Rectal smooth muscle tissue (tissue), 1 donor: ENCODE results near the gene COX17.

ENCODE experiments used
- H3K27ac ChIP-seq: one replicate; pipeline ENCODE4 v1.7.0; 2013; ENCODE audit warnings: low read depth, low read length, inconsistent platforms
- H3K27me3 ChIP-seq: one replicate; pipeline ENCODE4 v1.7.0; 2013; ENCODE audit warnings: low read length; ENCODE audit not compliant: control insufficient read depth, insufficient read depth
- H3K36me3 ChIP-seq: one replicate; pipeline ENCODE4 v1.7.0; 2013; ENCODE audit warnings: low read length; ENCODE audit not compliant: control insufficient read depth, insufficient read depth
- H3K4me1 ChIP-seq: one replicate; pipeline ENCODE4 v1.7.0; 2013; ENCODE audit warnings: low read length; ENCODE audit not compliant: control insufficient read depth, insufficient read depth
- H3K4me3 ChIP-seq: one replicate; pipeline ENCODE4 v1.7.0; 2013; ENCODE audit warnings: low read length
- H3K9ac ChIP-seq: one replicate; pipeline ENCODE4 v1.7.0; 2013; ENCODE audit warnings: low read length

Gene COX17

DNA sequence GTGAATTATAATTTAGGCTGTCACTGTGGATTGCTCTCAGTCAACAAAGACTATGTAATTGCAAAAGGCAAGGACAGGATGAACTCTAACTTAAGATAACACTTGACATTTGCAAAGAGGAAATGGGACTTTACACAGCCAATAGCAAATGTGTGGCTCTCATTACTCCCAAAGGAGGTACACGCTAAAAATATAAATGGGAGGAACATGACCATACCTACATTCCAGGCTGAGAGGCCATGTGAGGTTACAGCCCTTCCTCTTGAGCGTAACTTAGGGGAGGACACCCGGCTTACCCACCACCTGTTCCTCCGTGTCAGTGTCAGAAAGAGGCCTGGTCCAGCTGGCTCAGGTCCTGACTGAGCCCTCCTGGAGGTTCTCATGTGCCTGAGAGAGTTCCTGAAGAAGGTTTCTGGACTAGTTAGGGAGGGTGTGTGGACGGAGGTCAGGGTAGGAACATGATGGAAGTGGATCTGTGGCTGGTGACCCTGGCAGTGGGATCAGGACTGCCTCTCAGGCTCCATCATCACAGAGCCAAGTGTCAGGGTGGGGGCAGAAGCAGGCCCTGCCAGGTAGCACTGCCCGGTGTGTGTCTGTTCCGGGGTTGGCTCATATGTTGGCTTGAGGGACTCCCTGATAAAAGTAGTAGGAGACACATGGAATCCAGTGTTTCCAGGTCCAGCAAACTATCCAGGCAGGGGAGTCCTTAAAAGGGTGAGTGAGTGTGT, 24.7 kb downstream of the COX17 start:
- no peaks in the 10 kb centered on the region for H3K27me3 ChIP-seq
- no peak overlapping the region for H3K4me3 ChIP-seq
- H3K9ac ChIP-seq, result no peak overlapping the region
- H3K4me1 ChIP-seq, result peaks cover 11% of the 10 kb centered on the region
- no peak overlapping the region for H3K27ac ChIP-seq
- no peaks in the 10 kb centered on the region for H3K36me3 ChIP-seq

DNA sequence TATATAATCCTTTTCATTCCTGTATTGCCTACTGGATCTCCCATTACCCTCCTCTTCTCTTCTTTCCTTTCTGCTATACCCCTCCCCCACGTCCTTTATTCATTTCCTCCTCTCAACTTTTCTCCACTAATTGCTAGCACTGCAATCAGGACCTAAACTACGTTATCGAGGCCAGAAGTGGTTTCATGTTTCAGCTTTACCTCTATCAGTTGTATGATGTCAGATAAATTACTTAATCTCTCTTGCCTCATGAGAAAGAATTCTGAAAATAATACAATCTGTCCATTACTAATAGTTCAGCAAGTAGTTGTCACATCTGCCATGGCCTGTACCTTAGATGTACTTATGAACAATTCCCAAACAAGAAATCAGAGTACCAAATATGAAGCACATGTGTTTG, 27.4 kb downstream of the COX17 start:
- no peaks in the 10 kb centered on the region for H3K27me3 ChIP-seq
- no peak overlapping the region for H3K4me3 ChIP-seq
- H3K9ac ChIP-seq, result no peak overlapping the region
- H3K4me1 ChIP-seq, result peaks cover 4% of the 10 kb centered on the region
- H3K27ac ChIP-seq, result no peak overlapping the region
- no peaks in the 10 kb centered on the region for H3K36me3 ChIP-seq

DNA sequence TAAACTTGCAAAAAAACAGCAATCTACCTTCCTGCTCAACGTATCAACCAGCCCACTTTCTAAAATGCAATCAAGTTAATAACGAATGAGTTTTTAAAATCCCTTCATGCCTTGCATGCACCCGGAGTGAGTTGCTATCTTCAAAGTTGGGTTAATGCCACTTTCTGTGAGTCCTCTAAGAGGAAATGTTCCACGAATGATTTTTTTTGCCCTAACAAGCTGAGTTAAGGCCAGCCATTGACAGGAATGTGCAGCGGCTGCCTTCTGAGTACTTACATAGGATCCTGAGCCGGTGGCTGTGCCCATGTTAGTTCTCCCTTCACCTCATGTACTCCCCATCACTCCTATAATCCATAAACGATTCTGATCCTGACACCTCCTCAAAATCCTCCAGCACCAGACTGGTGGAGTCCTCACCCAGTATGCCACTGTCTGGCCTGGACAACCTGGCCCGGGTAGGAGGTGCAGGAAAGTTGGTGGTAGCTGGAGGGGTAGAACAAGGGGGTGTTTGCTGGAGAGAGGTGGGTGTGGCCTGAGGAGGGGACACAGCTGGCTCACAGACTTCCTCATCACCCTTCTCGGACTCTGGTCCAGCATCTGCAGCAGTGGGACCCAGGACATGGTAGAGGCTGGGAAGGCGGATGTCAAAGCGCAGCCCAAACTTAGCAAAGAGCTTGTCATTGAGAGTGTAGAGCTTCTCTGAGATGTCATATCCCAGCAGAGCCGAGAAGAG, 29.2 kb downstream of the COX17 start:
- Histone ChIP-seq H3K36me3 (peaks cover 2% of the 10 kb centered on the region), H3K27me3 (no peaks in the 10 kb centered on the region), H3K27ac (peak overlapping the region; percentile 56), H3K4me3 (no peak overlapping the region), H3K4me1 (peaks cover 7% of the 10 kb centered on the region), H3K9ac (no peak overlapping the region)

DNA sequence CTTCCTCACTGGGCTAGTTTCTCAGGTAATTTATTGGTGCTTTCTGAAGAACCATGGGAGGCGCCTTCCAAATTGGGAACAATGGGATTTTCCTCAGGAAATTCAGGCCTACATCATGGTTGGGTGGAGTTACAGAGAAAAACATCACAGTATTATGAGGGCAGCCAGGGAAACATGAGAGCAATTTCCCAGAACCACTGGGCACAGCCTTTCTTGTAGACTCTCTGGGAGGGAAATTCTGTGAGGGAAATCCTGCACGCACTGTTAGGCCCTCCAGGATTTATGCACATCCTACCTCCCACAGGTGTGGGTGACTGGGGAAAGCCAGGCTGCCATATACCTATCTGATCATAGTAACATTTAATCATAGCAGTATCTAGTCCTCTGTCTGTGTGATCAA, 30.0 kb downstream of the COX17 start:
- Histone ChIP-seq H3K4me3 (no peak overlapping the region), H3K27ac (peak overlapping the region; percentile 56), H3K27me3 (no peaks in the 10 kb centered on the region), H3K4me1 (peaks cover 4% of the 10 kb centered on the region), H3K36me3 (peaks cover 4% of the 10 kb centered on the region), H3K9ac (no peak overlapping the region)

DNA sequence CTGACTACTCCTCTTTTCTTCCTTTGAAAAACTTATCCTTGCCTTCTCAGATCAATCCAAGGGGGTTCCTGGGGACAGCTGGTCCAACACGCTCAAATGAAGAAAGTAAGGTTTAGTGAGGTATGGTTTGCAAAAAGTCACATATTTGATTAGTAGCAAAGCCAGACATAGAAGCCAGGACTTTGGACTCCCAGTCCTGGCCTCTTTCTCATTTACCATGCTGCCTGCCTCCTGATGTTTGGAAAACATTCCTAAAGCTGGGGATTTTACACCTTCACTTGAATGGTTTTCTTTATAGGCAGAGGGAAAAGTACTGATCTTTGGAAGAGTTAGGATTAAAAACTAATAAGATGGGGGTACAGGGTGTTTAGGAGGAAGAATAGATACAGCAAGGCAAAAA, 31.4 kb downstream of the COX17 start:
- Histone ChIP-seq H3K4me3 (no peak overlapping the region), H3K9ac (no peak overlapping the region), H3K27ac (no peak overlapping the region), H3K36me3 (peaks cover 6% of the 10 kb centered on the region), H3K4me1 (peaks cover 4% of the 10 kb centered on the region), H3K27me3 (no peaks in the 10 kb centered on the region)

DNA sequence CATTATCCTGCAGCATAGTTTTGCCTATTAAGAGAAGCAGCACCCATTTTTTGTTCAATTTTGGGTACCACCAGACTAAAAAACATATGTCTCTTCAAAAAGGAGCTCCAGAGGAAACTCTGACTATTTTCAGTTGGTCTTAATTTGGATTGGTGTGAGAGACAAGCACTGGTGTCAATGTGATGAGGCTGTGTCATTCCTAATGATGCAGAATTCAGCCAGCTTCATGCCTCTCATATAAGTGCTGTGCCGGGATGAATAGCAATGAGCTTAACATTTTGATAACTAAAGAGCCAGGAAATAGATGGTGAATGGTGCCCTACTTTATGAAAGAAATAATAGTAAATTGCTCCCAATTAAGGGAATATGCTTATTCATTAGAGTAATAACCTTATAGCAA, 32.7 kb downstream of the COX17 start:
- peaks cover 4% of the 10 kb centered on the region for H3K4me1 ChIP-seq
- H3K4me3 ChIP-seq, result no peak overlapping the region
- peaks cover 6% of the 10 kb centered on the region for H3K36me3 ChIP-seq
- no peak overlapping the region for H3K9ac ChIP-seq
- no peaks in the 10 kb centered on the region for H3K27me3 ChIP-seq
- H3K27ac ChIP-seq, result no peak overlapping the region

DNA sequence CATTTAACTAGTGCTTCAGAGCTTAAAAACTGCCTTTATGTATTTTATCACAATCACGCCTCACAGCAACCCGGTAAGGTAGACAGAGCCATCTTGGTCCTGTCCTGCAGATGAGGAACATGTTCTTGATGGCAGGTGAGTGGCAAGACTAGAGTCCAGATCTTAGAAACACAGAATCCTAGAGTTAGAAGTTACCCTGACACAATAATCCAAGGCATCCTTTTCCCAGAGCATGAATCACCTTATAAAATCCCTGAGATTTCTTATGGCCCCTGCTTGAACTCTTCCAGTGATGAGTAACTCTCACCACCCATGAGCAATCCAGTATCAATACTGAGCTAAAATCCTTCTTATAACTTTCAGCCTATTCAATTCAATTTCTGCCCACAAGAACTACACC, 33.7 kb downstream of the COX17 start:
- Histone ChIP-seq H3K36me3 (peaks cover 6% of the 10 kb centered on the region), H3K4me1 (peaks cover 4% of the 10 kb centered on the region), H3K27me3 (no peaks in the 10 kb centered on the region), H3K9ac (no peak overlapping the region), H3K4me3 (no peak overlapping the region), H3K27ac (no peak overlapping the region)

DNA sequence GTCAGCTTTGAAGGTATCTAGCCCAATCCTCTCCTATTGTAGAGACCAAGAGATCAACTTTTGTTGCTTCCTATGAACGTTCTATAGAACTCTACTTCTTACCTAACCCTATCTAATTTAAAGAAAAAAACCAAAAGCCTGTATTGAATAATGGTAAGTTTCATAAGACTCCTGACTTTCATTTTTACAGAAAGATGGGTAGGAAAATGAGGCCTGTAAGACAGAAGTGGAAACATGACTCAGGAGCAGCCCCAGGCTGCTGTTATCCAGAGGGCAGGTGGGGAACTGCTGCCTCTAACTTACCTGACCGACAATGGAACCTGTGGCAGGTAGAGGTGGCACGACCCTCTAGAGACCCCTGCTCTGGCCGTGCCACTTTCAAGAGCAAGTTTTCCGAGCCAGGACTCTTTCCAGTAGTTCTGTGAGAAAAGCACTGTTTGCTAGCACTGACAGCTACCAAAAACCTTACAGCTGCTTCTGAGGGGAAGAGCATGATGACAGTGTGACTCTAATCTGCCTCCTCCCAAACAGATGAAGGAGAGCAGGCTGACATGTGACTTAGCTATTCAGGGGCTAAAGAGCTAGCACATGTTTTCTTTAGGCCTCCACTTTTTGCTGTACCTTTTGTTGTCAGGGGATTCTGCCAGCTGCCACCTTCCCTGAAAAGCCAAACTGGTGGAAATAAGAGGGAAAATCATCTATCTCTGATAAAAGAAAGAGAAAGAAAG, 34.3 kb downstream of the COX17 start:
- H3K4me1 ChIP-seq, result peaks cover 4% of the 10 kb centered on the region
- no peak overlapping the region for H3K9ac ChIP-seq
- no peaks in the 10 kb centered on the region for H3K27me3 ChIP-seq
- H3K27ac ChIP-seq, result no peak overlapping the region
- no peak overlapping the region for H3K4me3 ChIP-seq
- H3K36me3 ChIP-seq, result peaks cover 6% of the 10 kb centered on the region

DNA sequence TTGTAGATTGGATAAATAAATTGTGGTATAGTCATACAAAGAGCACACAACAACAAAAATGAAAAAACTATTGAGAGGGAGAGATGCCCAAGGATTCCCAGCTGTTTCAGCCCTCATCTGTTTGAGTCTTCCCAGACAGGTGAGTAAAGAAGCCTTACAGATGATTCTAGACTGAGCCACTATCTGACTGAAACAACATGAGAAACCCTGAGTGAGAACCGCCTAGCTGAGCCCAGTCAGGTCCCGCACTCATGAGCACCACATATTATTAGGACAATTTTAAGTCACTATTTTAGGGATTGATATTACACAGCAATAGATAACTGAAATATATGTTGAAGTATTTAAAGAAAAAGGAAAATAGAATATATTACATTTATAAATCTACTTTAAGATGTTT, 35.8 kb downstream of the COX17 start:
- peaks cover 6% of the 10 kb centered on the region for H3K36me3 ChIP-seq
- H3K27ac ChIP-seq, result no peak overlapping the region
- no peak overlapping the region for H3K9ac ChIP-seq
- H3K27me3 ChIP-seq, result no peaks in the 10 kb centered on the region
- peaks cover 4% of the 10 kb centered on the region for H3K4me1 ChIP-seq
- no peak overlapping the region for H3K4me3 ChIP-seq

DNA sequence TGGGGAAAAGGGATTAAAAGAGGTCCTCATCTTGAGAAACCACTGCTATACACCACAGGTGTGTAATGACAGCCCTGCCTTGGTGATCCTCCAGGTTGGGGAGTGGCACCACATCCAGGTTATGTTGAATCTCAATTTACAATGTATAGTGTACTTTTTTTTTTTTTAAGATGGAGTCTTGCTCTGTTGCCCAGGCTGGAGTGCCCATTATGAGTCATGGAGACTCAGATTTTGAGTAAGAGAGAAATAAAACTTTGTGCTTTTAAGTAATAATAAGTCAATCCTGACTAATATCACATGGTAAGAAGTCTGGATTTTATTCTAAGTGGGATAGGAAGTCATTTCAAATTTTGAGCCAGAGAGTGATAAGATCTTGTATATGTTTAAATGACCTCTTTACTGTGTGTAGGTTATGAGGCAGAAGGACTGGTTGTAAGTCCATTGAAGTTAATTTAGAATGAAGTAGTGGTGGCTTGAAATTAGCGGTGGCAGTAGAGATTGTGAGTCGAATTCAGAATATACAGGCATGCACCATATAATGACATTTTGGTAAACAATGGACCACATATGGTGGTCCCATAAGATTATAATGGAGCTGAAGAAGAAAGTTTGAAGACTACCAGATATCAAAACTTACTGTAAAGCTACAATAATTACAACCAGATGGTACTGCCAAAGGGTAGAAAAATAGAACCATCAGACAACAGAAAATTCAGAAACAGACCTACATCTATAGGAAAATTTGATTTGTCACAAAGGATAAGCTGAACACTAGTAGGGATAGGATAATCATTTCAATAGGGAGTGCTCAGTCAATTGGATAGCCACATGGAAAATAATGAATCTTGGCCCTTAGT, 37.5 kb downstream of the COX17 start:
- H3K4me1 ChIP-seq, result peaks cover 4% of the 10 kb centered on the region
- H3K27me3 ChIP-seq, result no peaks in the 10 kb centered on the region
- H3K27ac ChIP-seq, result no peak overlapping the region
- H3K9ac ChIP-seq, result no peak overlapping the region
- H3K4me3 ChIP-seq, result no peak overlapping the region
- peaks cover 6% of the 10 kb centered on the region for H3K36me3 ChIP-seq

DNA sequence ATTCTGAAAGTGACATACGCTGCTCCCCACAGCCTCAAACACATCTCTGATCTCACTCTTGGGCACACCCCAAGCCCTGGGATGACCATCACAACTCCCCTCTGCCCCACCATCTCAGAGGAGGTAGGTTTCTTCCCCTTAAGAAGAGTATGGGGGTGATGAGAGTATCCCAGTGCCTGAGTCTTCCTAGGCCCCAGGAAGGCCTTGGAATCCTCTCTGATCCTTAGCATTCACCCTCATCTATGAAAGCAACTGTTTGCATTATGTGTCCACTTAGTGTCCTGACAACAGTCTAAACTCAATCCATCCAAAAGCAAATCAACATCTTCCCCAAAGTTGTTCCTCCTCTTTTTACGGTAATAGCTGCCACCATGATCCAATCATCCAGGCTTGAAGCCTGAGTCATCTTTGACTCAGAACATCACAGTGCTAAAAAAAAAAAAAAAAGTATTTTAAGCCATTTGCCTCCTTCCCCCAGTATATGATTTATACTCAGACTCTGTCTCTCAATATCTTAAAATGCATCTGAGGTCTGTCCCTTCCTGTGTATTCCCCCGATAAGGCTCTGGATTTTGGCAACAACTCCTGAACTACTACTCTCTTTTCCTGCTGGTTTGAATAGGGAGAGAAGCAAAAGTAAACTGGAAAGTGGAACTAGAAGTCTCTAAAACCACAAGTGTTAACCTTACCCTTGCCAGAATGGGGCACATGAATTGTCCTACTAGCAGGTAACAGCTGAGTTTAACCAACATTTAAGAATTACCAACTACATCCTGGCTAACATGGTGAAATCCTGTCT, 39.3 kb downstream of the COX17 start:
- Histone ChIP-seq H3K27ac (peak overlapping the region; percentile 68), H3K4me3 (peak overlapping the region; percentile 16), H3K9ac (no peak overlapping the region), H3K27me3 (no peaks in the 10 kb centered on the region), H3K4me1 (no peaks in the 10 kb centered on the region), H3K36me3 (peaks cover 3% of the 10 kb centered on the region)
